Renal pelvis (tissue), 4 donors: ENCODE data around the gene ST3GAL6. TPM values are rescaled to one million over a fixed set of nuclear protein-coding genes. Genes with fewer than 3 reads are reported as not detected.
A peak's percentile ranks its signal among the peaks of the same experiment; 100 is the strongest.
"Not testable (repeated sequence)": the region's sequence is repeated elsewhere in the genome, so short reads cannot be mapped to it uniquely, and the experiment has no call there.

Experiments
- DNase-seq: peaks from one replicate; pipeline ENCODE4 v3.0.0-alpha.2; 2013
- polyA plus RNA-seq, 3 donors: library from polyadenylated mRNA; unstranded; fragments of 120-200 nt; gene quantifications; one replicate each; pipeline ENCODE4 v1.2.1, GENCODE V29; 2013; ENCODE audit not compliant: insufficient read length in 3 of 3

The ST3GAL6 gene
- polyA plus RNA-seq, 3 donors, result 50.6 to 81.7 (median 81.5) TPM

DNA sequence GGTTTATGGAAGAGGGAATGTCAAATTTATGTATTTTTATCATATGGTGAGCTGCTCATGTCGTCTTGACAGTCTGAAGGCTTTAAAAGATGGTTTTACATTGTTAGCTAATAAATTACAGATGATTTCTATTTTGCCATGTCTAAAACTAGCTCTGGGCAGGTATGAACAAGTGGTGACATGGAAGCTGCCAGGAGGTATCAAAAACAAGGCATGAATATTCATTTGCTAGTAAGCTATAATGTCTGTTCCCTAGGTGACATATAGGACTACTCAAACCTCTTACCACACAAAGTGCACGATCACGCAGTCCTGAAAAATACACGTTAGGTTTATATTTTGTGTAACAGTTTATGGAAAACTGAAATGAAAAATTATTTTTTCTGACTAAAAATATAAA lies 34.8 kb downstream of the ST3GAL6 start:
- DNase-seq, result no peak

- no peak for DNase-seq
Measured at GRCh38 chr3:98798820-98799219, 35.7 kb downstream of the ST3GAL6 start.

DNA sequence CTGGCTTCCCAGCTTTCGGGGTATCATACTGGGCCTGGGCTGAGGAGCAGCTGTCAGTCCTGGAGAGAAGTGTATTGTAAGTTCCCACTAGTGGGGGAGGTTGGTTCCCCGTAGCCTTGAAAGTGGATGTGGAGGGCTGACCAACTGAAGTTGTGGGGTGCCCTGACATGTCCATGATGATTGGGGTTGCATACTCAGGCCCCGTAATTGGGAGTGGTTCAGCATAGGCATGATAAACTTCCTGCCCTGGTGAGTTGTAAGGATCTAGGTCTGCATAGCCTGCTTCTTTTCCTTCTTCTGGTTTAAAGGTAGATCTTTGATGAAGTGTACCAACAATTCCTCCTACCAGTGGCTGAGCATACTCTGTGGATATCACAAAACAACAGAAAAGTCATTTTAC lies 36.3 kb downstream of the ST3GAL6 start:
- no peak for DNase-seq

DNA sequence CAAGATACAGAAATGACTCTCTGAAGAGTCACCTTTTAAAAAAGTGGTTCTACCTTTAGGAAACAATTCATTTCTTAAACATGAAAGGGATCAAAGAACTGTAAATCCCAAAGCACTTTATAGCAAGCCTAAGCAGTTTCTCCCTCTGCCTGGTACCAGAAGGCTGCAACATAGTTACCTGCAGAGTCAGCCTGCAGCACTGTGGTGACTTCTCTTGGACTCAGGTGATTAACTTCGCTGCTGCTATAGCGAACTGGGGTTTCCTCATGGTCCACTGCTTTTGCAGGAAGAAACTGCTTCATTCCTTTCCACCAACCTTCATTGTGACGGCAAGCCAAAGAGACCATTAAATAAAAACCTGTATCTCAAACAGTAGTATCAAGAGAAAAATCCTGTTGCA lies 37.3 kb downstream of the ST3GAL6 start:
- DNase-seq, result peak; percentile 58

DNA sequence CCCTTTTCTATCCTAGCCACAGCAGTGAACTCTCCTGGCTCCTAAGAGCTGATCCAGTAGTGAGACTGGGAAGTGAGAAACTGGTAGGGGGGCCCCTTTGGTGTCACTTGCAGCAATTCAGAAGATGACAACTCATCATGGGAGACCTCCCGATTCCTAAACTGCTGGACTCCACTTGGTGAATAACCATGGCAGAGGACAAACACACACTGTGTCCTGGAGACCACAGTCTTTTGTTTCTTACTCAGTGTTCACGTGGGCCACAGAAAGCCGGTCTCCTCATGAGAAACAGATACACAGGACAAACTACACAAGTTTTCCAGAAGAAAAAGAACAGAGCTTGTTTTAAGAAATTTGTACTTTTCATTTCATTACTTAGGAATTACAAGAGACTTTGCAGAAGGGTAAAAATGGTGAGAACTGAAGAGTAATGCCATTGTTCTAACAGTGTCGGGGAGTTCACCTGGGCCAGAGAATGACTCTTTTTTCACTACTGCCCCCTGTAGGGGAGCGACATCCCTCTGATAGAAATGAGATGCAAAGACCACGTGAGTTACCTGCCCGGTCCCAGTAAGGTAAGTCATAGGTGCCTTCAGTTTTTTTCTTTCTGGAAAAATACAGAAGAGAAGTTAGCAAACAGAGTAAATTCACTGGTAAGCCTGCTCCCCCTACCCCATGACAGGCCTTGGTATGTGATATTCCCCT lies 38.1 kb downstream of the ST3GAL6 start:
- no peak for DNase-seq

DNA sequence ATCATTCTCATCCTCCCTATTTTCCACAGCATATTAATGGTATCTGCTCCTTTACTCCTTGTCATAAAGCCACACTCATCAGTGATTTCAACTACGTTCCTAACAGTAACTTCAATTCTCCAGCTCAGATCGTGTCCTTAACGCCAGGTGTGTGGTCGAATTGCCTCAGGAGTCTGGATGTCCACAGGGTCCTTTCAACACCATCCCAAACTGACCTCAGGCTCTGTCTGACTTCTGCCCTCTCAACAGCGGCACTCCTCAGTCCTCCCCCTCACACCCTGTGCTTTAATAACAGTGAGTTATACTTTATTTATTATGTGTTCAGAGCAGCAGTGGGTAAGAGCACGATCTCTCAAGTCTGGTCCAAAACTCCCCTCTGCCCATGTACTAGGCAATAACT lies 42.4 kb downstream of the ST3GAL6 start:
- DNase-seq, result no peak

DNA sequence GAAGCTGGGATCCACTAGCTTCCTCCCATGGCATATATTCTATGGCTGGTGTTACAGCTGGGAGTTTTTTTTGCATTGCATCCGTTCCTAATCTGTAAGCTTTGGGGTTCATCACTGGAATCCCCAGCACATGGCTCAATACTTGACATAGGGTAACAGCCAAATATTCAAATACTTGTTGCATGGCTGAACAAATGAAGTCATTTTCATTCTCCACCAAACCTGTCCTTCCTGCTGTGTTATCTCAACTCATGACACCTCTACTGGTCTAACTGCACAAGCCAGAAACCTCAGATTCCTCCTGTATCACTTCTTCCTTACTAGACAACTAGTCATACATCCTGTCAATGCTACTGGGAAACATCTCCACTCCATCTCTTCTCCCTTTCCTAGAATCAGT lies 43.4 kb downstream of the ST3GAL6 start:
- DNase-seq, result no peak

- DNase-seq, result no peak
Measured at GRCh38 chr3:98807011-98807410, 43.9 kb downstream of the ST3GAL6 start.

DNA sequence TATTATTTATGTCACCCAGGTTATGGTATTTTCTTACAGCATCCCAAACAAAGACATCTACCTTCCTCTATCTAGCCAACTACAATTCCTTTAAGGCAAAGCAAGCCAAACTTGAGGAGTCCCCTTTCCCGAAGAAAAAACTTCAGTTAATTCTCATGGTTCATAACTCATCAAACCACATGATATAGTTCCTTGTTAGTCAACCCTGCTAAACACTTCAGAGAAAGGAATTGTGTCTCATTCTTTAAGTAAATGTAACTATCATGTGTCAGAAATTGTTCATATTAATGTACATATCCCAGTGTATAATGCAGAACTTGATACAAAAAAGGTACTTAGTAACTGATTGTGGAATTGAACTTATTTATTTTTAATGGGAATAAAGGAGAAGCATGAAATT lies 44.4 kb downstream of the ST3GAL6 start:
- DNase-seq, result no peak

DNA sequence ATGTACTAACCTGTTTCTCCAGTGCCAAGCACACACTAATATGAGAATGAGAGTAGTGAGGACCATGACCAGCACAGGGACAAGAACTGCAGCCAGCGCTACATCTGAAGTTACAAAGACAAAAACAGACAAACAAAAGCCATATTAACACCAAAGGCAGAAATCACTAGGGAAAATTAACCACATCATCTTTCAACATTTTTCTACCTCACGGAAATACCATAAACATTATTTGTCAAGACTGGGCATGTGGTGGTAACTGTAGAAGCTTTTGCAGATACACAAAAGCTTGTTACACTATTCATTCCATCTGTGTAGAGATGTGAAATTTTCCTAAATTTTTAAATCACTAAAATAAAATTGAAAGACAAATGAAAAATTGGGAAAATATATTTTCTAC lies 44.9 kb downstream of the ST3GAL6 start:
- DNase-seq, result no peak

GRCh38 chr3:98809557-98809956 lies 46.4 kb downstream of the ST3GAL6 start:
- DNase-seq, result no peak

DNA sequence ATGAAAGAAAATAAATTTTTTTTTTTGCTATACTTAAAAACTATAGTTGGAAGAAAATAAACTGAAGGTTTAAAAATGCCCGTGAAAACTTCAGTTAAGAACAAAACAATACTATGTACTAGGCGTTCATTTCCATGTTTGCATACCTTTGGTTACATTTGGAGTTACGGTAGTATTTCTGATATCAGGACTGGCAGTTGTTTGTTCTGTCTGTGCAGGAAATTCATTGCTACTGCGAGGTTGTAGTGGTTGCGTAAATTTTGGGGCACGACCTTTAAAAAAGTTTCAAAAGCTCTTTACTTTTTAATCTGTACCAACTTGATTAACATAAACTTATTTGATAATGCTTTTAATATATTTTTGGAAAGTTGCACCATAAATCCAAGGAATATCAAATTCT lies 47.9 kb downstream of the ST3GAL6 start:
- no peak for DNase-seq

- DNase-seq, result peak; percentile 15
Measured at GRCh38 chr3:98812851-98813374, 49.8 kb downstream of the ST3GAL6 start.

GRCh38 chr3:98814817-98815420 lies 51.8 kb downstream of the ST3GAL6 start:
- DNase-seq, result no peak

- DNase-seq, result peak; percentile 54
Measured at GRCh38 chr3:98817547-98818041, 54.5 kb downstream of the ST3GAL6 start.

- DNase-seq, result no peak
Measured at GRCh38 chr3:98821063-98821462, 57.9 kb downstream of the ST3GAL6 start.

- no peak for DNase-seq
Measured at GRCh38 chr3:98823791-98824190, 60.7 kb downstream of the ST3GAL6 start.

DNA sequence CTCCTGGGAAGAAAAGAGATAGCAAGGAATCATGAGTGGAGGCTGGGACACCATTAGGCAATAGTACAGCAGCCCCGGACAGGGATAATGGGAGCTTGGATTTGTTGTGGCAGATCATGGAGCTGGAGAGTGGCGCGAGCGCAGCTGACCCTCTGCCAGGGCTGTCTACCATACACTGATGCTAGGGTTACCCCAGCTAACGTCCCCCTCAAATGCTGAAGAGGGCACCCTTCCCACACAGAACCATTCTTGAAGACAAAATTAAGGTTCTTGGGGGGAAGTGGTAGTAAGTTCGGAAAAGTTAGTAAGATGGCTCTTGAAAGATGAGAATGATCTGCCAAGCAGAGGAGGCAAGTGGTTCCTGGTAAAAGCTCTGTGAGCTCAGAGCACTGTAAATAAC lies 61.1 kb downstream of the ST3GAL6 start:
- DNase-seq, result no peak

DNA sequence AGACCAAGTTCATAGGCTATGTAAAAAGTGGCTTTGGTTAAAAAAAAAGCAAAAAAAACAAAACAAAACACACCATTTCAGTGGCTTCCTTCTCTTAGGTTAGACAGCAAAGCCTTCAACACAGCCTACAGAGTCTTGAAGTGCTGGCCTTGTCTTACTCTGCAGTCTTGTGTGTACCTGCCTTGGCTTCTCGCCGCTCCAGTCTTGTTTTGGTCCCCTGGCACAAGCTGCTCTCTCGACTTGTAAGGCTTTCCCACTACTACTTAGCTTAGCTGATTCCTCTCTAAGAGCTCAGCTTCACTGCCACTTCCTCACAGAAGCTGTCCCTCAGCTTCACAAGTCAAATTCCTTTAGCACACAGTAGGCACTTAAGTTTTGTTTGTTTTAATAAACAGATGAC lies 63.0 kb downstream of the ST3GAL6 start:
- DNase-seq, result no peak

GRCh38 chr3:98827221-98827920 lies 64.2 kb downstream of the ST3GAL6 start:
- DNase-seq, result peak; percentile 5

GRCh38 chr3:98829246-98829832 lies 66.2 kb downstream of the ST3GAL6 start:
- no peak for DNase-seq

- DNase-seq, result not testable (repeated sequence)
Measured at GRCh38 chr3:98831060-98831459, 67.9 kb downstream of the ST3GAL6 start.
